A673 (cell line): ENCODE measurements around the gene RNH1.

Source experiments
- CTCF ChIP-seq: fragments of 300-800, 200-600 bp; sonication (generic); conservative IDR thresholded peaks from 2 replicates; pipeline ENCODE4 v1.5.1; 2017; ENCODE audit warnings: low read depth, mild to moderate bottlenecking, antibody characterized with exemption, low read length, moderate library complexity, mixed read lengths
- EZH2 ChIP-seq: fragments of 200-600 bp; sonication (generic); IDR thresholded peaks from 2 replicates; pipeline ENCODE4 v1.6.1; 2017; ENCODE audit warnings: borderline replicate concordance, low read depth, mild to moderate bottlenecking, mixed read lengths, antibody characterized with exemption, low read length; ENCODE audit not compliant: poor library complexity, severe bottlenecking

GRCh38 chr11:491358-491757 is 15.7 kb downstream of the RNH1 start:
- no peak for TF ChIP-seq CTCF
- no peak for TF ChIP-seq EZH2
